Heart left ventricle (tissue), 16 donors: ENCODE measurements around the gene DPYSL3. TPM values are rescaled to one million over a fixed set of nuclear protein-coding genes. Genes with fewer than 3 reads are reported as not detected.

Experiments
- ATAC-seq, 4 donors: fragments of 200-7000 bp; cut with Tn5 transposase; one replicate each; pipeline ENCODE4 v1.9.1; 2020 to 2022; ENCODE audit warnings: moderate library complexity in 4 of 4, mild to moderate bottlenecking in 3 of 4, moderate number of reproducible peaks in 1 of 4
- DNase-seq, 5 donors: peaks; one replicate each; pipeline ENCODE4 v3.0.0-alpha.2; 2020
- H3K27ac ChIP-seq, 12 donors: fragments of 200-600 bp; sonication (generic) in 4 of 12; one replicate each; pipeline versions ENCODE4 v1.5.0 to v1.8.0; 2016 to 2022; ENCODE audit warnings: mild to moderate bottlenecking in 2 of 12
- H3K27me3 ChIP-seq, 9 donors: fragments of 200-600 bp; sonication (generic) in 2 of 9; one replicate each; pipeline versions ENCODE4 v1.5.1 to v1.8.0; 2016 to 2022; ENCODE audit warnings: mild to moderate bottlenecking in 3 of 9
- H3K36me3 ChIP-seq, 9 donors: fragments of 200-600 bp; sonication (generic) in 2 of 9; one replicate each; pipeline versions ENCODE4 v1.5.0 to v1.8.0; 2018 to 2022; ENCODE audit warnings: mild to moderate bottlenecking in 2 of 9
- H3K4me1 ChIP-seq, 12 donors: fragments of 200-600 bp; sonication (generic) in 4 of 12; one replicate each; pipeline versions ENCODE4 v1.5.0 to v1.8.0; 2016 to 2022; ENCODE audit warnings: mild to moderate bottlenecking in 3 of 12
- H3K4me3 ChIP-seq, 12 donors: fragments of 200-600 bp; sonication (generic) in 4 of 12; one replicate each; pipeline versions ENCODE4 v1.5.0 to v1.8.0; 2017 to 2022; ENCODE audit warnings: mild to moderate bottlenecking in 9 of 12, moderate library complexity in 4 of 12
- H3K9me3 ChIP-seq, 12 donors: fragments of 200-600 bp; sonication (generic) in 4 of 12; one replicate each; pipeline versions ENCODE4 v1.5.0 to v1.8.0; 2016 to 2022; ENCODE audit warnings: mild to moderate bottlenecking in 1 of 12
- CTCF ChIP-seq, 12 donors: fragments of 200-600 bp; sonication (generic) in 4 of 12; IDR thresholded peaks; one replicate each; pipeline versions ENCODE4 v1.5.0 to v1.8.0; 2018 to 2022; ENCODE audit warnings: antibody characterized with exemption in 12 of 12, mild to moderate bottlenecking in 5 of 12
- POLR2A ChIP-seq, 2 donors: fragments of 450-650 bp; IDR thresholded peaks; one replicate each; pipeline ENCODE4 v1.6.1; 2017; ENCODE audit warnings: antibody characterized with exemption in 2 of 2, mild to moderate bottlenecking in 2 of 2, moderate library complexity in 2 of 2
- WGBS, 4 donors: extraction: QIAGEN DNeasy Blood & Tissue Kit in 2 of 4; methylation state at CpG; one replicate each; pipeline versions ENCODE4 v1.1.5 to v1.1.7; 2013 to 2018; 5-methylcytosine and 5-hydroxymethylcytosine counted together
- intact Hi-C, 10 donors: fragments of 100-400 bp; cut with DNase I; formaldehyde crosslinking; loops; one replicate each; pipeline versions ENCODE4 v1.11.1 to v1.14.2; 2022
- polyA plus RNA-seq, 2 donors: library from polyadenylated mRNA; stranded (reverse); fragments of 200-250 nt; gene quantifications; one replicate each; pipeline ENCODE4 v1.2.3, GENCODE V29; 2013
- total RNA-seq, 9 donors: library from RNA; depleted of rRNA in 2 of 9; stranded (reverse); fragments of >200 nt in 2 of 9; fragmentation: NEBNext Ultra II Directional in 3 of 9; extraction: Animal tissue kit (Norgen Biotek cat#: 25700) in 3 of 9; gene quantifications; one replicate each; pipeline versions ENCODE4 v1.1.0 to v1.2.4, GENCODE V29; 2016 to 2023
- donor health status: ischemic (EF 13 %, LVEDD 7.1; RV severe dilation, severe dysfunction).
- donor health status: healthy with polysubstance abuse.
- donor health status: DM: no; HTN: yes; CAD: no.
- donor health status: DM: no; HTN: no; CAD: no.
- donor health status: ischemic (EF 25% LVEDD 6.9; RV normal size, moderate dysfunction).
- donor health status: ischemic (EF 25% LVEDD 5.7; RV mildly dilated, moderate dysfunction).
- donor health status: healthy.
- donor health status: DM: yes; HTN: yes; CAD: no.
- donor health status: ischemic (EF 35%, LVEDD 5.7; RV mildly dilated, moderate dysfunction).
- donor health status: nonischemic (EF 11% LVEDD 7.7; RV severe dilation, severe dysfunction).
- donor health status: DM: yes; HTN: yes; CAD: no.
- donor health status: PGD.
- donor health status: ischemic (EF 29% LVEDD 5.4; RV normal size, mild dysfunction).
- donor health status: nonischemic (EF 23%, LVEDD 6.1; RV moderate dilation, normal function).

DPYSL3 gene
- total and polyA plus RNA-seq, 11 donors, result 7.9 to 54.7 (median 20.6) TPM

- Histone ChIP-seq H3K9me3 (no peaks in the 10 kb centered on the region), H3K36me3 (no peaks in the 10 kb centered on the region), H3K4me3 (no peak overlapping the region), H3K4me1 (peaks cover 0 to 58% (median 6%) of the 10 kb centered on the region in 12 donors), H3K27ac (peak overlapping the region in 10 of 12 donors; percentile 40 to 89 (median 56)), H3K27me3 (no peaks in the 10 kb centered on the region)
- WGBS, 4 donors, result 77 to 83% (median 81%) methylated on average over 2 of the region's 2 CpGs
- intact Hi-C loops, result loop anchor here in 2 of 10 donors (5.0 to 10.0 kb wide), 2 partner anchors 39 to 221 kb away; no protein-coding TSS in a partner anchor
- ATAC-seq (peak in 2 of 4 donors; percentile 12 to 18), DNase-seq (no peak)
- TF ChIP-seq POLR2A (IDR thresholded peaks at IDR 0.05) (no peak), CTCF (IDR thresholded peaks at IDR 0.05) (no peak)
Observed at GRCh38 chr5:147445917-147446316, 64.0 kb downstream of the DPYSL3 start.

DNA sequence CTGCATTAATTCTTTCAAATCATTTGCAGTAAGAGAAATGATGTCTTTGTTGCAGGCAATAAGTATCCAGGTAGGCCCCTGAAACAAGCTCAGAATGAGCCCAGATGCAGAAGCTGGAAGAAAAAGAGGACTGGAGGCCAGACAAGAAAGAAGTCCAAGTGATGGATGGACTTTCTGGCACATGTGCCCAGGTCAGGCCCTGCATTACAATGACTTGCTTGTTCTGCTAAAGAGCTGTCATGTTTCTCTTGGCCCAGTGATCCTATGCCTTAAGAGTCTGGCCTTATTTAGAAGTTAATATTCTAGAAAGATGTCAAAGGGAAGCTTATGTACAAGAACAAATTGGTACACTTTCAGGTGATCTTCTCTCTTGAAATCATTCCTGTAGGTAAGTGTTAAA, 64.8 kb downstream of the DPYSL3 start:
- Histone ChIP-seq H3K9me3 (no peaks in the 10 kb centered on the region), H3K27me3 (no peaks in the 10 kb centered on the region), H3K36me3 (no peaks in the 10 kb centered on the region), H3K4me3 (no peak overlapping the region), H3K4me1 (peaks cover 0 to 53% (median 6%) of the 10 kb centered on the region in 12 donors), H3K27ac (peak overlapping the region in 7 of 12 donors; percentile 40 to 89 (median 57))
- TF ChIP-seq CTCF (IDR thresholded peaks at IDR 0.05) (no peak), POLR2A (IDR thresholded peaks at IDR 0.05) (no peak)
- intact Hi-C loops, result loop anchor here in 2 of 10 donors (5.0 to 10.0 kb wide), 2 partner anchors 38 to 220 kb away; no protein-coding TSS in a partner anchor
- DNase-seq, result no peak
- ATAC-seq, result peak in 3 of 4 donors; percentile 38 to 62 (median 60)

DNA sequence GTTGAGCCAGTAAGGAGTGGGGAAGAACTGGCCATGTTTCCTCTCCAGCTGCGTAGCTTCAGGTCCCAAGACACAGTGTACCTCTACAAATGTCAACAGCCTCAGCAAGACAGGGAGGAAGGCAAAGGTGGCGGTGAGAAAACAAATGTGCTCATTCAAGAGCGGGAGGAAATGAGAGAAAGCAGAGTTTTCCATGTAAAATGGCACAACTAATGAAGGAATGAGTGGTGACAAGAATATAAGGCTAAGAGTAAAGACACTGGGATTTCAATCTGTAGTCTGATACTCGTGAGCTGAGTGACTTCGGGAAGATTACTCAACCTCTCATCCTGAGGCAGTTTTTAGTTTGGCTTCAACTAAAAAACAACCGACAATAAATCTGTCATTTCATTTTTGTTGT, 67.6 kb downstream of the DPYSL3 start:
- Histone ChIP-seq H3K4me1 (peaks cover 0 to 64% (median 8%) of the 10 kb centered on the region in 12 donors), H3K36me3 (no peaks in the 10 kb centered on the region), H3K4me3 (no peak overlapping the region), H3K27ac (peak overlapping the region in 1 of 12 donors; percentile 89), H3K9me3 (no peaks in the 10 kb centered on the region), H3K27me3 (no peaks in the 10 kb centered on the region)
- 78 to 81% (median 78%) methylated on average over 6 of the region's 6 CpGs for WGBS, 4 donors
- no peak for ATAC-seq
- DNase-seq, result no peak
- TF ChIP-seq POLR2A (IDR thresholded peaks at IDR 0.05) (no peak), CTCF (IDR thresholded peaks at IDR 0.05) (no peak)
- intact Hi-C loops, result loop anchor here in 1 of 10 donors (10.0 kb wide), 1 partner anchor 217 kb away; no protein-coding TSS in a partner anchor

- Histone ChIP-seq H3K4me3 (no peak overlapping the region), H3K4me1 (peaks cover 0 to 65% (median 8%) of the 10 kb centered on the region in 12 donors), H3K27ac (peak overlapping the region in 1 of 12 donors; percentile 89), H3K9me3 (no peaks in the 10 kb centered on the region), H3K36me3 (no peaks in the 10 kb centered on the region), H3K27me3 (no peaks in the 10 kb centered on the region)
- intact Hi-C loops, result loop anchor here in 1 of 10 donors (10.0 kb wide), 1 partner anchor 216 kb away; no protein-coding TSS in a partner anchor
- WGBS, 4 donors, result 94 to 97% (median 95%) methylated on average over 3 of the region's 3 CpGs
- ATAC-seq, result no peak
- DNase-seq, result no peak
- TF ChIP-seq POLR2A (IDR thresholded peaks at IDR 0.05) (no peak), CTCF (IDR thresholded peaks at IDR 0.05) (no peak)
Observed at GRCh38 chr5:147441191-147441695, 68.6 kb downstream of the DPYSL3 start.
